NCI-H524 (cell line): ENCODE results near the gene TRIM10.
"Not testable (repeated sequence)": the region's sequence is repeated elsewhere in the genome, so short reads cannot be mapped to it uniquely, and the experiment has no call there.

Source experiments
- DNase-seq, 2 experiments: peaks; one replicate each; lab custom pipeline; 2025; lab: John Stamatoyannopoulos, UW

Gene TRIM10

DNA sequence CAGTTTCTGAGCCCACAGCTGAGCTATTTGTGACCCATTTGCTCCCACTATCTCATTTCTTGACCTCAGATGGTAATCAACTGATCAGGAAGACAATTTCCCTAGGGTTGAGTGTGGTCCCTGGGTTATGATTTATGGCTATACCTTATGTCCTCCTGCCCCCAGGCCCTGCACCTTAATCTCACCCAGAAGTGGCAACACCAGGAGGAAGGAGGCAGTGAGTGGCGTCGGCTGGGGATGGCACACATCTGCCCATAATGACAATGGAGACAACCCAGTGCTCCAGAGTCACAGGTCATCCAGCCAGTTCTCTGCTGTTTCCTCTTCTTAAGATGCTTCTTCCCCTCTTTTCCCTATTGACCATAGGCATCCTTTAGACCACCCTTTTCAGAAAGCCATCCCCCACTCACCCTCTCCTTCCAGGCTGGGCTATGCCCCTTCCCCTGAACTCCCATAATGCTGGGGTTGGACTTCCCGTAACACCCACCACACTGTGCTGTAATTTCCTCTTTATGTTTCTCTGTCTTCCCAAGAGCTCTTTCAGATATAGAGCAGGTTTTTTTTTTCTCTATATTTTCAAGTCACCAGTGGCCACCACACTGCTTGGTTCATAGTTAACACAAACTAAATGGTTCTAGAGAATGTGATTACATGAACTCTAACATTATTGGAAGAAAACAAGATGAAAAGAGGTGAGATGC lies 8.0 kb downstream of the TRIM10 start:
- no peak for DNase-seq

GRCh38 chr6:30152016-30152673 lies 8.9 kb downstream of the TRIM10 start:
- no peak for DNase-seq

GRCh38 chr6:30151580-30151979 lies 9.4 kb downstream of the TRIM10 start:
- DNase-seq = no peak

- DNase-seq = no peak
These were observed 10.2 kb downstream of the TRIM10 start for GRCh38 chr6:30150671-30151395.

DNA sequence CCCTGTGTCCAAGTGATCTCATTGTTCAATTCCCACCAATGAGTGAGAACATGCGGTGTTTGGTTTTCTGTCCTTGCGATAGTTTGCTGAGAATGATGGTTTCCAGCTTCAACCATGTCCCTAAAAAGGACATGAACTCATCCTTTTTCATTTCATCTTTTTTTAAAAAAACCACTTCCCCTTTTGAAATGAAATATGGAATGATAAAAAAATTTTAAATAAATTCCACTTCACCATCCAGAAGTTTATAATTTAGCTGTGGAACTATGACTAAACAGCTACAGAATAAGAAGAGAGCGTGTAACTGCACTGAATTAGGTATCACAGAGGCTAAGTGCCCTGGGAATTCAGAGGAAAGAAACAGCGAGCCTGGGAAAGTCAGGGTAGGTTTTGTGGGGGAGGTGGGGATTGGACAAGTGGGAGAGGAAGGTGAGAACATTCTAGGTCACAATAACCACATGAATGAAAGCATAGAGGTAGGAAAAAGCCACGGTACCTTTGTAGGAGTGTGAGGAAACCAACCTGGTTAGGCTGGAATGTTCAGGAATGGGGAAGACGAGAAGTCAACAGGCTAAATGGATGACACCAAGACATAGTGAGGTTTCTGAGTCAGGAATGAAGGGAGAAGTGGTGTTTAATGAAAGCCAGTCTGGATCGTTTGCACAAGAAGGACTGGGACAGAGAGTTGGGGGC lies 11.0 kb downstream of the TRIM10 start:
- no peak for DNase-seq

DNA sequence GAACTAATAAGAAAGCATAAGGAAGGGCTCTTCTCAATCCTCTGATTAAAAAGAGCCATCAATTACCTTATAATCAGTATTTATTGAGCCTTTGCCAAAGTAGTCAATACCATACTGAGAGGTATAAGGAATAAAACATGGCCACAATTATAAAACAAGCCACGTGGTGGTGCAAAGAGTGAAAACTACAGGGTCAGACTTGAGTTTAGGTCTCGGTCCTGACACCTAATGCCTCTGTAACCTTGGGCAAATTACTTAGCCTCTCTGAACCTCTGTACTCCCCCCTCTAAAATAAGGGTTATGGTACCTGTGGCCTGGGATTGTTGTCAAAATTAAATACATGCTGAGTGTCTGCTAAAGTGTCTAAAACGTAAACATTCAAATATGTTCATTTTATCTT lies 11.8 kb downstream of the TRIM10 start:
- DNase-seq = no peak

DNA sequence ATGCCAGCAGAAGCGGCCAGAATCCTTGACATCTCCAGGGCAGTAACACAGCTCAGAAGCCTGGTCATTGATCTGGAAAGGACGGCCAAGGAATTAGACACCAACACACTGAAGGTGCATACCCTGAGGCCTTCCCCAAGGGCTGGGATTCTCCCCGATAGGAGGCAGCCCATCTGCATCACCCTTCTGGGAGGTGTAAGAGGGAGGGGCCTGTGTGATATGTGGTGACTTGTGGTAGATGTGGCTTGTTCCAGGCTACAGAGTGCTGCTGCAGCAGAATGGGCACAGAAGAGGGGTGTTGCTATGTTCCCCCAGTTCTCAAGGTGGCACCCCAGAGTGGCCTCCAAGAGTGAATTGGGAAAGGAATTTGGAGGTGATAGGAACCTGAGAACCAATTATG lies 13.9 kb downstream of the TRIM10 start:
- DNase-seq = no peak

GRCh38 chr6:30145818-30146217 lies 15.2 kb downstream of the TRIM10 start:
- DNase-seq = peak in 1 of 2 experiments; percentile 36

DNA sequence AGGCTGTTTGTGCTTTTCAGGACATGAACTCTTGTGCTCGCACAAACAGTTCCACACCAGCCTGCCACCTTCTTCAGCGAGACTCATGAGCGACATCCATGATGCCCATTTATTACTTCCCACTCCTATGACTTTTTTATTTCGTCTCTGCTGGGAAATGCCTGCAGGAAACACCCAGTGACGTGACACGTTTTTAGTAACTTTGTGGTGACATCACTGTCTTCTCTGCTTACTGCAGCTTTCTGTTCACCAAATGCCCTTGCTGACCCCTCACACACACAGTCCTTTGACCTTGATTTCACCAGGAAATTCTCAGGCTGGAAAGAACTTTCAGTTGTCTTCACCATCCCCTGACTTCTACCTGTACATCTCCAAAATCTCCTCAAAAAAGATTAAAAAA lies 16.2 kb downstream of the TRIM10 start:
- no peak for DNase-seq

- DNase-seq = no peak
These were observed 17.2 kb downstream of the TRIM10 start for GRCh38 chr6:30143780-30144179.

DNA sequence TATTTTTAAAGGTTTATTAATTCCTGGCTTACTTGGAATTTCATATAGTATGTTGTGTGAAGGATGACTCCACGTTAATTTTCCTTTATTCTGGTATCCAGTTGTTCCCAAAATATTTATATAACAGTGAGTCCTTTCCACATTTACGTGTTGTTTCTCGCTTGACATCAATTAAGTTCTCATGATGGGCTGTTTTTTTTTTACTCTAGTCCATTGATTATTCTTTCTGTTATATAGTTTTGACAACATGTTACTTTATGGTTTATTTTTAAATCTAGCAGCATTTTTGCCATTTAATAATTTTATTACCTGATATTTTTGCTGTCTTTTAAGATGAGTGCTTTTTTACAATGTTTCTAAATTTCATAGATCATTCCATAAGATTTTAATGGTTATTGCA lies 18.3 kb downstream of the TRIM10 start:
- DNase-seq = no peak

- not testable (repeated sequence) for DNase-seq
These were observed 20.8 kb downstream of the TRIM10 start for GRCh38 chr6:30140240-30140639.

DNA sequence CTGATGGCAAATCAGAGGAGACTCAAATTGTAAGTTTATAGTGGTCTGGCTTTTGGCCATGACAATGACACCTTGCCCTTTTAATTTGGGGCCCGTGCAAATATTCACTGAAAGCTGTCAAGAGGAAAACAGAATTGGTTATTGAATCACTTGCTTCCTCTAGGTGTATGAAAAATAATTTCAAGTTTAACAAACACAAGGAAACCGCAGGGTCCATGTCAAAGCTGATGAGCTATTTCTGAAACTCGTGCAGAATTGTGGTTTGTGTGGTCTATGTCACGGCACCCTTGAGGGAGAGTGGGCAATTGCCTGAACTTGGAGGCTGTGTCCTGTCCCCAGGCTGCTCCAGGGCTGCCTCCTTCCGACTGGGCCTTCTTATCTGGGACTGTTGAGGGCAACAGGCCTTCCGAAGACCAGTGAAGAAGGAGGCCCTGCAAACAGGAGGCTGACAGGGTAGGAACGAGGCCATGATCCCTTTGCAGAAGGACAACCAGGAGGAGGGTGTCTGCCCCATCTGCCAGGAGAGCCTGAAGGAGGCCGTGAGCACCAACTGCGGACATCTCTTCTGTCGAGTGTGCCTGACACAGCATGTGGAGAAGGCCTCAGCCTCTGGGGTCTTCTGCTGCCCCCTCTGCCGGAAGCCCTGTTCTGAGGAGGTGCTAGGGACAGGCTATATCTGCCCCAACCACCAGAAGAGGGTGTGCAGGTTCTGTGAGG lies 24.3 kb downstream of the TRIM10 start:
- no peak for DNase-seq

- no peak for DNase-seq
These were observed 25.3 kb downstream of the TRIM10 start, which contains the start of gene TRIM40 for GRCh38 chr6:30135757-30136156. TSS of gene TRIM40 (plus strand) at chr6:30136140. CDS start at chr6:30137037, 897 bp downstream.

- DNase-seq = no peak
These were observed 25.9 kb downstream of the TRIM10 start for GRCh38 chr6:30135147-30135546.

DNA sequence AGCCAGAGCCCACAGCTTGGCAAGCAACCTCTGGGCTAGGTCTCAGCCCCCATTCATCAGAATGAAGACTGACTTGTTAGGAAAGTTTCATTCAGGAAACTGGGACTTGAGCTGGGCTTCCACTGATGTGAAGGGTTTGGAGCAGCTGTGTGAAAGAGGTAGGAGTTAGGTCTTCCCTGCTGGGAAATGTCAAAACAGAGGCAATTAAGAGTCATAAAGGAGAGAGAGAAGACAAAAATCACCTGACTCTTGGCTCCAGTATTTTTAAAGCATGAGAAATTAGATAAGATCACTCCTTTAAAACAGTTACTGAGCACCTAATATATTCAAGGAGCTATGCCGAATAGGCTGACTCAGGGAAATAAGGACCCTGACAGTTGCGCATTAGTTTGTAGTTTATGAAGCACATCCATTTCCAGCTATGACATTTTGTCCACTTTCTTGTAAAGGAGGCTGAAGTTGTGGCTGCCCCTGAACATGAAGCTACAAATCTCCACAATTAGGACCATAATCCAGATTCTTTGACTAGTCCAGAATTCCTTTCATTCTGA lies 29.0 kb downstream of the TRIM10 start:
- no peak for DNase-seq

GRCh38 chr6:30130887-30131862 lies 29.8 kb downstream of the TRIM10 start:
- peak; percentile 47 to 78 for DNase-seq

DNA sequence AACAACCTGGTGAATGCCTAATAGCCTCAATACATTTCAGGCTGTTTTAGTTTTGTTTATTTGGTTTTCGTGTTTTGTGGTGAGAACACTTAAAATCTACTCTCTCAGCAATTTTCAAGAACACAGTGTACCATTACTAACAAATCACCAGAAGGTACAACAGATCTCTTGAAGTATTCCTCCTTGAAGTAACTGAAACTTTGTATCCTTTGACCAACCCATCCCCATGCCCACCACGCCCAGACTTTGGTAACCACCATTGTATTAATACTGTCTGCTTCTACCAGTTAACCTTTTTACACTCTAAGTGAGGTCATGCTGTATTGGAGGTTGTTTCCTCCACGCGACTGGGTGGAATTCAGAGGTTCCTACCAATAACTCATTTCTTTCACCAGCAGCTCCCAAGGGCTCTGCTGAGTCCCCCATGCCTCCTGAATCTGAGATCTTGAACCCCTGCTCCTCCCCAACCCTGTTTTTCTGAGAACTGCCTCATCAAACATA lies 30.8 kb downstream of the TRIM10 start:
- DNase-seq = no peak

GRCh38 chr6:30129265-30130178 lies 31.5 kb downstream of the TRIM10 start:
- no peak for DNase-seq
